ENCODE results near the gene FBXO28. TPM values are rescaled to one million over a fixed set of nuclear protein-coding genes. Genes with fewer than 3 reads are reported as not detected.

The FBXO28 gene
- polyA plus RNA-seq, 1 donor (not counting 4 experiments of a cell fraction or from before 2014, with no cell fraction given), result 36.5 TPM

GRCh38 chr1:224087286-224087794 is 26.6 kb upstream of the FBXO28 start:
- H3K9ac ChIP-seq (ENCODE audit: control insufficient read depth, extremely low read depth, insufficient read depth, low read length), result no peak overlapping the region
- H3K27me3 ChIP-seq (ENCODE audit: control insufficient read depth, extremely low read depth, insufficient read depth, low read length), result no peaks in the 10 kb centered on the region
- H3K9me1 ChIP-seq (ENCODE audit: control insufficient read depth, extremely low read depth, insufficient read depth, low read length), result no peaks in the 10 kb centered on the region
- no peaks in the 10 kb centered on the region for H3K4me1 ChIP-seq (ENCODE audit: control insufficient read depth, extremely low read depth, insufficient read depth, low read length)
- H3K9me3 ChIP-seq (ENCODE audit: control insufficient read depth, low read depth, low read length), result no peaks in the 10 kb centered on the region
- no peak overlapping the region for H2AFZ ChIP-seq (ENCODE audit: control insufficient read depth, low read length)
- H3K4me2 ChIP-seq (ENCODE audit: control insufficient read depth, extremely low read depth, insufficient read depth, low read depth, low read length), result no peak overlapping the region
- no peak for FAIRE-seq
- DNase-seq (ENCODE audit: low read depth, low spot score), result no peak
- no peaks in the 10 kb centered on the region for H3K36me3 ChIP-seq (ENCODE audit: control insufficient read depth in 2 of 2, extremely low read depth in 1 of 2, insufficient read depth in 2 of 2, low read length in 2 of 2)
- no peaks in the 10 kb centered on the region for H4K20me1 ChIP-seq (ENCODE audit: control insufficient read depth, extremely low read depth, insufficient read depth, low read length)
- H3K79me2 ChIP-seq (ENCODE audit: control insufficient read depth, insufficient read depth, low read length), result no peaks in the 10 kb centered on the region
- no peak overlapping the region for H3K27ac ChIP-seq (ENCODE audit: control insufficient read depth, insufficient read depth, low read length)
- no peak overlapping the region for H3K4me3 ChIP-seq (ENCODE audit: control insufficient read depth in 2 of 3, extremely low read depth in 1 of 3, insufficient read depth in 2 of 3, low read depth in 1 of 3, low read length in 3 of 3)
- no peak for TF ChIP-seq CTCF (optimal IDR thresholded peaks at IDR 0.05 in 1 of 3, IDR thresholded peaks at IDR 0.05 in 1 of 3, conservative IDR thresholded peaks at IDR 0.05 in 1 of 3; ENCODE audit: extremely low read depth in 1 of 3, insufficient read depth in 2 of 3, low read length in 3 of 3)
- no peak for TF ChIP-seq EZH2 (IDR thresholded peaks at IDR 0.05; ENCODE audit: low read length)
- dilution Hi-C loops (cut with MboI; ENCODE audit: extremely low pct_ligation_motif_present, low sequenced_read_pairs), result no loop called here

GRCh38 chr1:224089583-224089982 is 24.3 kb upstream of the FBXO28 start:
- H3K36me3 ChIP-seq (ENCODE audit: control insufficient read depth in 2 of 2, extremely low read depth in 1 of 2, insufficient read depth in 2 of 2, low read length in 2 of 2), result no peaks in the 10 kb centered on the region
- FAIRE-seq (no peak), DNase-seq (ENCODE audit: low read depth, low spot score) (no peak)
- H3K9ac ChIP-seq (ENCODE audit: control insufficient read depth, extremely low read depth, insufficient read depth, low read length), result no peak overlapping the region
- H2AFZ ChIP-seq (ENCODE audit: control insufficient read depth, low read length), result no peak overlapping the region
- no peaks in the 10 kb centered on the region for H3K4me1 ChIP-seq (ENCODE audit: control insufficient read depth, extremely low read depth, insufficient read depth, low read length)
- dilution Hi-C loops (cut with MboI; ENCODE audit: extremely low pct_ligation_motif_present, low sequenced_read_pairs), result no loop called here
- TF ChIP-seq CTCF (optimal IDR thresholded peaks at IDR 0.05 in 1 of 3, IDR thresholded peaks at IDR 0.05 in 1 of 3, conservative IDR thresholded peaks at IDR 0.05 in 1 of 3; ENCODE audit: extremely low read depth in 1 of 3, insufficient read depth in 2 of 3, low read length in 3 of 3), result no peak
- no peak for TF ChIP-seq EZH2 (IDR thresholded peaks at IDR 0.05; ENCODE audit: low read length)
- no peak overlapping the region for H3K27ac ChIP-seq (ENCODE audit: control insufficient read depth, insufficient read depth, low read length)
- no peaks in the 10 kb centered on the region for H3K27me3 ChIP-seq (ENCODE audit: control insufficient read depth, extremely low read depth, insufficient read depth, low read length)
- no peak overlapping the region for H3K4me3 ChIP-seq (ENCODE audit: control insufficient read depth in 2 of 3, extremely low read depth in 1 of 3, insufficient read depth in 2 of 3, low read depth in 1 of 3, low read length in 3 of 3)
- no peak overlapping the region for H3K4me2 ChIP-seq (ENCODE audit: control insufficient read depth, extremely low read depth, insufficient read depth, low read depth, low read length)
- no peaks in the 10 kb centered on the region for H3K79me2 ChIP-seq (ENCODE audit: control insufficient read depth, insufficient read depth, low read length)
- H3K9me1 ChIP-seq (ENCODE audit: control insufficient read depth, extremely low read depth, insufficient read depth, low read length), result no peaks in the 10 kb centered on the region
- no peaks in the 10 kb centered on the region for H4K20me1 ChIP-seq (ENCODE audit: control insufficient read depth, extremely low read depth, insufficient read depth, low read length)
- H3K9me3 ChIP-seq (ENCODE audit: control insufficient read depth, low read depth, low read length), result no peaks in the 10 kb centered on the region

Measured in keratinocyte (primary cell).